NCI-H82 treated with DMSO at 0.1 percent for 48 hours (cell line): ENCODE measurements around the gene MRGPRD.

Experiments used
- DNase-seq: peaks from one replicate; lab custom pipeline; 2025; ENCODE audit not compliant: unreplicated experiment; lab: John Stamatoyannopoulos, UW

Gene MRGPRD

GRCh38 chr11:68980776-68981065, at the start of gene MRGPRD:
Gene MRGPRD (minus strand): TSS chr11:68980986. CDS start chr11:68980986, 0 bp downstream.
- no peak for DNase-seq

- no peak for DNase-seq
Observed at GRCh38 chr11:69030301-69030700, 49.5 kb upstream of the MRGPRD start.

GRCh38 chr11:69027704-69028372, 47.1 kb upstream of the MRGPRD start:
- no peak for DNase-seq

GRCh38 chr11:69024509-69024908, 43.7 kb upstream of the MRGPRD start:
- DNase-seq: no peak

- no peak for DNase-seq
Observed at GRCh38 chr11:69022260-69022659, 41.5 kb upstream of the MRGPRD start.

- DNase-seq: no peak
Observed at GRCh38 chr11:69018924-69019323, 38.1 kb upstream of the MRGPRD start.

- no peak for DNase-seq
Observed at GRCh38 chr11:69017951-69018350, 37.2 kb upstream of the MRGPRD start.

GRCh38 chr11:69014898-69015549, 34.2 kb upstream of the MRGPRD start:
- no peak for DNase-seq

- no peak for DNase-seq
Observed at GRCh38 chr11:69014084-69014851, 33.5 kb upstream of the MRGPRD start.

- DNase-seq: no peak
Observed at GRCh38 chr11:69013009-69013951, 32.5 kb upstream of the MRGPRD start, which contains the start of gene MRGPRF. Gene MRGPRF (minus strand): TSS chr11:69013246. CDS start chr11:69009901, 3,345 bp downstream.

GRCh38 chr11:69012092-69013008, 31.6 kb upstream of the MRGPRD start:
- DNase-seq: no peak

GRCh38 chr11:69011624-69012091, 30.9 kb upstream of the MRGPRD start:
- DNase-seq: no peak

- no peak for DNase-seq
Observed at GRCh38 chr11:69010964-69011623, 30.3 kb upstream of the MRGPRD start.

GRCh38 chr11:69010361-69010891, 29.6 kb upstream of the MRGPRD start:
- DNase-seq: no peak

GRCh38 chr11:69009441-69010211, 28.8 kb upstream of the MRGPRD start:
- no peak for DNase-seq

- DNase-seq: no peak
Observed at GRCh38 chr11:69008737-69009440, 28.1 kb upstream of the MRGPRD start.

- no peak for DNase-seq
Observed at GRCh38 chr11:69007975-69008381, 27.2 kb upstream of the MRGPRD start.

- DNase-seq: no peak
Observed at GRCh38 chr11:69006816-69007215, 26.0 kb upstream of the MRGPRD start.
